Panc1 (cell line): Measurements from ENCODE around the gene PTPRF.

Experiments
- CTCF ChIP-seq: fragments of 450-650 bp; IDR thresholded peaks from 2 replicates; pipeline ENCODE4 v1.5.1; 2017; ENCODE audit warnings: mild to moderate bottlenecking
- SIN3A ChIP-seq: IDR thresholded peaks from 2 replicates; pipeline ENCODE4 v1.6.1; 2012; ENCODE audit warnings: low read depth, mild to moderate bottlenecking, low read length, moderate library complexity, borderline replicate concordance; ENCODE audit not compliant: insufficient read depth

- no peak for TF ChIP-seq SIN3A
- TF ChIP-seq CTCF, result no peak
Observed at GRCh38 chr1:43576521-43576920, 45.8 kb downstream of the PTPRF start.
